Measurements from ENCODE around the gene SLC38A10.
"Not testable (repeated sequence)": the region's sequence is repeated elsewhere in the genome, so short reads cannot be mapped to it uniquely, and the experiment has no call there.

Gene SLC38A10

GRCh38 chr17:81238815-81239713 is 56.0 kb downstream of the SLC38A10 start, which contains the start of the genes NDUFAF8 and TEPSIN:
TSS of gene NDUFAF8 (plus strand) at chr17:81239318. CDS start at chr17:81239364, 46 bp downstream.
TSS of gene TEPSIN (minus strand) at chr17:81239055. CDS start at chr17:81239033, 22 bp downstream.
- DNase-seq, result peak; percentile 89 to 97

GRCh38 chr17:81238490-81238814 is 56.7 kb downstream of the SLC38A10 start:
- no peak for DNase-seq

GRCh38 chr17:81237591-81238489 is 57.3 kb downstream of the SLC38A10 start:
- no peak for DNase-seq

GRCh38 chr17:81236784-81237183 is 58.3 kb downstream of the SLC38A10 start:
- no peak for DNase-seq

GRCh38 chr17:81235822-81236740 is 59.0 kb downstream of the SLC38A10 start:
- DNase-seq, result no peak

- DNase-seq, result no peak
Measured at GRCh38 chr17:81234940-81235821, 59.9 kb downstream of the SLC38A10 start.

GRCh38 chr17:81234506-81234855 is 60.6 kb downstream of the SLC38A10 start:
- DNase-seq, result no peak

GRCh38 chr17:81233811-81234505 is 61.1 kb downstream of the SLC38A10 start:
- no peak for DNase-seq

- DNase-seq, result no peak
Measured at GRCh38 chr17:81233316-81233715, 61.8 kb downstream of the SLC38A10 start.

- DNase-seq, result no peak
Measured at GRCh38 chr17:81232616-81233241, 62.4 kb downstream of the SLC38A10 start.

GRCh38 chr17:81231766-81232581 is 63.1 kb downstream of the SLC38A10 start:
- no peak for DNase-seq

GRCh38 chr17:81231121-81231645 is 63.9 kb downstream of the SLC38A10 start:
- no peak for DNase-seq

GRCh38 chr17:81230043-81230820 is 64.9 kb downstream of the SLC38A10 start:
- DNase-seq, result no peak

GRCh38 chr17:81229666-81229920 is 65.5 kb downstream of the SLC38A10 start:
- DNase-seq, result no peak

- no peak for DNase-seq
Measured at GRCh38 chr17:81228834-81229665, 66.1 kb downstream of the SLC38A10 start.

GRCh38 chr17:81228420-81228819 is 66.7 kb downstream of the SLC38A10 start:
- no peak for DNase-seq

- not testable (repeated sequence) for DNase-seq
Measured at GRCh38 chr17:81227630-81228029, 67.5 kb downstream of the SLC38A10 start.

- DNase-seq, result no peak
Measured at GRCh38 chr17:81223762-81224130, 71.4 kb downstream of the SLC38A10 start.
